ENCODE measurements around the gene KLHL7.

Gene KLHL7, protein sequence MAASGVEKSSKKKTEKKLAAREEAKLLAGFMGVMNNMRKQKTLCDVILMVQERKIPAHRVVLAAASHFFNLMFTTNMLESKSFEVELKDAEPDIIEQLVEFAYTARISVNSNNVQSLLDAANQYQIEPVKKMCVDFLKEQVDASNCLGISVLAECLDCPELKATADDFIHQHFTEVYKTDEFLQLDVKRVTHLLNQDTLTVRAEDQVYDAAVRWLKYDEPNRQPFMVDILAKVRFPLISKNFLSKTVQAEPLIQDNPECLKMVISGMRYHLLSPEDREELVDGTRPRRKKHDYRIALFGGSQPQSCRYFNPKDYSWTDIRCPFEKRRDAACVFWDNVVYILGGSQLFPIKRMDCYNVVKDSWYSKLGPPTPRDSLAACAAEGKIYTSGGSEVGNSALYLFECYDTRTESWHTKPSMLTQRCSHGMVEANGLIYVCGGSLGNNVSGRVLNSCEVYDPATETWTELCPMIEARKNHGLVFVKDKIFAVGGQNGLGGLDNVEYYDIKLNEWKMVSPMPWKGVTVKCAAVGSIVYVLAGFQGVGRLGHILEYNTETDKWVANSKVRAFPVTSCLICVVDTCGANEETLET

DNA sequence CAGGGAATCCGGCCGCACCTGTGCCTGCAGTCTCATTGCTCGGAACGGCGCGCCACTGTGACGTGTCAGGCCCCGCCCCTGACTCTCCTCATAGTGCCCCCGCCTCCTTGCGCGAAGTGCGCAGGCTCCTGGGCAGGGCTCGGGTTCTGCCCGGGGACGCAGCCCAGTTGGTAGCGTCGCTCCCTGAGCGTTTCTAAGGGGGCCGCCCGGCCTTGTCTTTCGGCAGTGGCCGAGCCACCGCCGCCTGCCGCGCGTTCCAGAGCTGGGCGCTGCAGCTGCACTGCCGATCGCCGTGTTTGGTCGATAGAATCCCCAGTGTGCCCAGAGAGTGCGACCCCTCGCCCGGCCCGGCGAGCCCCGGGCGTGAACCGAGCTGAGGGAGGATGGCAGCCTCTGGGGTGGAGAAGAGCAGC is at the start of gene KLHL7:
TSS of gene KLHL7 (plus strand) at position 142 of the 413 bp plus-strand sequence. CDS start at position 384, 242 bp downstream.
- DNase-seq: peak; percentile 93 to 97

DNA sequence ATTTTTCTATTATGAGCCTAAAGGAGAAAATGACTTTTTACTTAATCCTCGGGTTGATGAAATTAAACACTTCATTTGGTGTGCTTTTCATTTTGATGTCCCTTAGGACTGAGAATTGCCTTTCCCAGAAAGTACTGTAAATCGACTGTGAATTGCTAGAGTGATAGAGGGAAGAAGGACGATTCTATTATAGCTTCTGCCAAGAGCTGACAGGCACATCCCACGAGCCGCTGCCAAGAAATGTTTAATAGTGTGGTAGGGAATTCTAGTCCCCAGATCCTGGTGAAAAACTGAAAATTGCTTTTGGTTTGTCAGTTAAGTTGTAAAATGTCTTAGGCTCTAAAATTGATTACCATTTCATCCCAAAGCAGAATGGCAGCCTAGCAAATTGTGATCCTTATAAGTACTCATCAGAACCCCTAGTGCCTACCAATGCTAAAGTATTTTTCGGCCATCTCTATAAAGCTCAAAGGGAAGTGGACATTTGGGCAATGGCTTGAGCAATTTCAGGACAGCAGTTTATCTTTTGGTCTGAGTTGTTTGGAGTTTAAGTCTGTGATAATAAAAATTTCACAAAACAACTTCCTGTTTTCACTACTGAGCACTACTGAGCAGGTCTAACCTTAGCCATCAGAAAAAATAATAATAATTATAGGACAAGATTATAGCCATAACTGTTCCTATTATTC is 47.0 kb upstream of the KLHL7 start:
- no peak for DNase-seq

DNA sequence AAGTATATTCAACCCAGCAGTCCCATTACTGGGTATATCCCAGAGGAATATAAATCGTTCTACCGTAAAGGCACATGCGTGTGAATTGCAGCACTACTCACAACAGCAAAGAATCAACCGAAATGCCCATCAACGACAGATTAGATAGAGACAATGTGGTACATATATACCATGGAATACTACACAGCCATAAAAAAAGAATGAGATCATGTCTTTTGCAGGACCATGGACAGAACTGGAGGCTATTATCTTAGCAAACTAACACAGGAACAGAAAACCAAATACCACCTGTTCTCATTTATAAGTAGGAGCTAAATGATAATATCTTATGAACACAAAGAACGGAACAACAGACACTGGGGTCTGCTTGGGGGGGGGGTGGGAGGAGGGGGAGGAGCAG is 44.3 kb upstream of the KLHL7 start:
- no peak for DNase-seq

DNA sequence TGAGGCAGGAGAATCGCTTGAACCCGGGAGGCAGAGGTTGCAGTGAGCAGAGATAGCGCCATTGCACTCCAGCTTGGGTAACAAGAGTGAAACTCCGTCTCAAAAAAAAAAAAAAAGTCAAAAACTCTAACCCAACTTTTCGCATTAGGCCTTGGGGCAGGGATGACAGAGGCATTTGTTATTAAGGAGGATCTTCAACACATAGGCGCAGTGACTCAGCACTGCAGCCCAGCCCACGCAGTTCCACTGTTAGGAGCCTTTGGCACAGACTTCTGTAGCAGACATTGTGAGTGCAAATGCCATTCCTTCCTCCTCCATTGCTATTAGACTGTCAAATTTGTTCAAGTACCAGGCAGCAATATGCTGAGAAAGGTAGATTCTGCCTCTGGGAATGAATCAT is 43.1 kb upstream of the KLHL7 start:
- DNase-seq: no peak

DNA sequence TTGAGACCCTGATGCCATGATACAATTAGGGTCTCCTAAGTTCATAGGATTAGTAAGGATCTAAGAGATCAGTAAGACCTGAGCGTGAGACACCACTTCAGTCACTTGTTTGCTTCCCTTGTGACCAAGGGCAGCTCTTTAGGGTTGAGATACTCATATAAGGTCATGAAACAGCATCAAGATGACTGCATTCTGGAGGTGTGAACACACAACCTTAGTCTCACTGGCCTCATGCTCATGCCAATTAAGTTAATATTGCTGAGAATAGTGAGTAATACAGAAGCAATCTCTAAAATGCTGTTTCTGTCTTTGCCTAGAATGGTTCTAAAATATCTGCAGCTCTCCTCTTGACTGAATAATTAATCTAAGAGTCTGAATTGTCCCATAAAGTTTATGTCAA is 39.6 kb upstream of the KLHL7 start:
- DNase-seq: no peak

DNA sequence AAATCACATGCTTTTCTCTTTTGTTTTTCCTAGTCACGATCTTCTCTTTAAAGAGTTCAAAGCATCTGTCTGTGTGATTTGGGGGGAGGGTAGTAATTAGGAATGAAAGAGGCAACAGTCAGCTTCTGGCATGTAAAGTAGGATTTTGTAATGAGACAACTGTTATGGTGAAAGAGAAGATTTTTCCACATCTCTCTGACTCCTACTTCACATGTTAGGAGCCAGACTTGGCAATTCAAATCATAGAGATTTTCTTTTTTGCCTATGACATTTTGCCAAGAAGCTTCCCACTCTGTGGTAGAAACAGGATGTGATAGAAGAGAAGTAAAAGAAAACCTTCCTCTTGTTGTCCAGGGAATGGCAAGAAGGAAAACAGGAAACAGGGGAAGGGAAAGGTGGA is 38.3 kb upstream of the KLHL7 start:
- no peak for DNase-seq

DNA sequence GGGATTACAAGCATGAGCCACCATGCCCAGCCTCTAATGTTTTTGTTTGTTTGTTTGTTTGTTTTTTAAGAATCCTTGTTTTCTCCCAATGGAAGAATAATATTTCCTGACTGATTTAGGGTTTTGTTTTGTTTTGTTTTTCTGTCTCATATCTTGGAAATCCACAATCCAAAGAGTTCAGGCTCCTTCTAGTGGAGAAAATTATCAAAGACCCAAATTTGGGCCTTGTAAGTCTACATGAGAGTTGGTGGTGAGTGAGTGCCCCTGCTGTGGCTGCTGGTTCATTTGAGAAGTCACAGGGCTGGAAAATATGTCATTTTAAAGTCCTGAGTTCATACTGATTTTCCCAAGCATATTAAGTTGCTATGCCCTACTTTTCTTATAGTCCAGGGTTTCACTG is 33.5 kb upstream of the KLHL7 start:
- no peak for DNase-seq

DNA sequence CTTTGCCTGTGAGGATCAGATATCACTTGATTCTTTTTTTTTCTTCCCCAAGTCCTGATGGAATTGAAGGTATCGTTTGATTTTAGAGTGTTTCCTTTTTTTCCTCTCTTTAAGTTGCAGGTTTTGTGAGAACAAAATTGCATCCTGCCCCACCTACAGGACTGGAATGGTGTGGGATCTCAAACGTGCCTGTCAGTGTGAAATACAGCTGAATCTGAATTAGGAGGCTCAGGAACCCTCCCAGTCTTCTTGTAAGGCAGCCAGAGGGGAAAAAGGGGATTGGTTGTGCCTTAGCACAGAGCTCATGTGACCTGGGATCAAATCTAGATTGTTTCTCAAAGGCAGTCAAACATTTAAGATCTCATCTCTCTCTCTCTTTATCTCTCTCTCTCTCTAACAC is 32.7 kb upstream of the KLHL7 start:
- no peak for DNase-seq

DNA sequence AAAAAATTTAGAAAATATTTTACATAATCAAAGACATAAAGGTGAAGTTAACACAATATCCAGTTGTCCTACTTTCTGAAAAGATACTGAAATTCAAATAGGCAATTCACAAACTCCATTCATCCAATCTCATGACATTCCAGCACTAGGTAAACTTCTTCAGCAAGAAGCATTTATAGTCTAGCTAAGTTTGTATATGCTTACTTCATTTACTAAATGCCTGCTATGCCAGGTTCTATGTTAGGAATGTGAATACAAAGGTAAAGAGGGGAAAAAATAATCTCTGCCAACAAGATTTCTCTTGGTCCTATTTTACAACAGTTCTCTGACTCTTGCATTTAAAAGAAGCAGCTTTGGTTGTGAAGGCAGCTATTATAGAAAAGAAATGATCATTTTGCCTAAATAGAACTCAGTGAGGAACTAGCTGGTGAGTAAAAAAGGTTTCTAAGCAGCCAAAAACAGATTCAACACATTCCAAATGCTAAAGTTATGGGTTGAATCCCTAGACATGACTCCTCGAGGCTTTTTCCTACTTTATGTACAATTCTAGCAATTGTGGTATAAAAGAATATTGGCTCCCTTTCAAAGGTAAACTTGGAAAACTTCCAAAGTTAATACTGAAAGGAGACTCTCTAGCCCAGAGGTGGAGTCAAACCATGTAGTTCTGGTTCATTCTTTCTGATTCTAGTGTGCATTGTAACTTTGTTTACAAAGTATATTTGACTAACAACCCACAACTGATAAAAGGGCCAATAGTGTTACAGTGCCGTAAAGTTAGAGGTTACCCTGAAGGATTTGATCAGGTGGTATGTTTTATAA is 30.9 kb upstream of the KLHL7 start:
- DNase-seq: no peak

DNA sequence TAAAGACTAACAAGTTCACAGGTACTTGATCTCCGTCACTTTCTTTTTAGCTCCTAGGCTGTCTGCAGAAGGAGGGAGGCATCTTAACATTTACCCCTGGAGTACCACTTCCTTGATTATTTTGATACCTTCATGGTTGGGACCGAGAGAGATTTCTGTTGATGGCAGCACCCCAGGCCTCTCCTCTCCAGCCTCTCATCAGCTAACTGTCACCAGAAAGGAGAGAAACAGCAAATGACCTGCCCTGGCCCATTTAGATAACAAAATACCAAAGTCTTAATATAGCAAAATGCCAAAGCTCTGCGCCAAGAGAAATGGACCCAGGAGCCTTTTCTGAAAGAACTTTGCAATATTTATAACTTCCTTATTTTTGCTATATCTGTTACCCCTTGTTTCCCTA is 30.0 kb upstream of the KLHL7 start:
- DNase-seq: no peak

DNA sequence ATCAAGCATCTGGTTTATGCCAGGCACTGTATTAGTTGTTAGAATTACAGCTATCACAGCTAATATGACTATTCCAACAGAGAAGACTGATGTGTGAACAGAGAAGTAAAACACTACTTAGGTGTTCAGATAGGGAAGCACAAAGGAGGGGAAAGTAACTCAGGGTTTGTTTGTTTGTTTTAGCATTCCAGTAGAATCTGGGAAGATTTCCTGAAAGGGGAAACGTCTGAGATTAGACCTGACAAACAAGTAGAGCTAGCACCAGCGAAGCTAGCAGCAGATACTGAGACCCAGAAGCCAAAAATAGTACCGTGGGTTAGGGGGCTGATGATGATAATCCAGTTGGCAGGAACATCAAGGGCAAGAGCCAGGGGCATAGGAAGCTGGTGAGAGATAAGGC is 28.8 kb upstream of the KLHL7 start:
- DNase-seq: no peak

DNA sequence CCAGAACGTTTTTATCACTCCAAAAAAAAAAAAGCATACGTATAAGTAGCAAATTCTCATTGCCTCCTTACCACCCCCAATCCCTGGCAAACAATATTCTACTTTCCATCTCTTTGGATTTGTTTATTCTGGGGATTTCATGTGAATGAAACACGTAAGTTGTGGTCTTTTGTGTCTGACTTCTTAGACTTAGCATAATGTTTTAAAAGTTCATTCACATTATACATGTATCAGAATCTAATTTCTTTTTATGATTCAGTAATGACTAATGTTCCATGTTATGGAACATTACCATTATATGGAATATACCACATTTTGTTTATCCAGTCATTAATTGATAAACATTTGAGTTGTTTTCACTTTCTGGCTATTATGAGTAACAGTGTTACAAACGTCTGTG is 12.5 kb upstream of the KLHL7 start:
- no peak for DNase-seq

DNA sequence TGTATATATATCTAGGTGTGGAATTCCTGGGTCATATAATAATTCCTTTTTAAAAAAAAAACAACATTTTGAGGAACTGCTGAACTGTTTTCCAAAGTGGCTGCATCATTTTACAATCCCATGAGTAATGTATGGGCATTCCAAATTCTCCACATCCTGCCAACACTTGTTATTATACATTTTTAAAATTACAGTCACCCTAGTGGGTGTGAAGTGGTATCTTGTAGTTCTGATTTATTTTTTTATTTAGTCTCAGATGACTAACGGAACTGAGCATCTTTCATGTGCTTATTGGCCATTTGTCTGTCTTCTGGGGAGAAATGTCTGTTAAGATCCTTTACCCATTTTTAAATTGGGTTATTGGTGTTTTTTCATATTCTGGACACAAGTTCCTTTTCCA is 12.0 kb upstream of the KLHL7 start:
- DNase-seq: no peak

DNA sequence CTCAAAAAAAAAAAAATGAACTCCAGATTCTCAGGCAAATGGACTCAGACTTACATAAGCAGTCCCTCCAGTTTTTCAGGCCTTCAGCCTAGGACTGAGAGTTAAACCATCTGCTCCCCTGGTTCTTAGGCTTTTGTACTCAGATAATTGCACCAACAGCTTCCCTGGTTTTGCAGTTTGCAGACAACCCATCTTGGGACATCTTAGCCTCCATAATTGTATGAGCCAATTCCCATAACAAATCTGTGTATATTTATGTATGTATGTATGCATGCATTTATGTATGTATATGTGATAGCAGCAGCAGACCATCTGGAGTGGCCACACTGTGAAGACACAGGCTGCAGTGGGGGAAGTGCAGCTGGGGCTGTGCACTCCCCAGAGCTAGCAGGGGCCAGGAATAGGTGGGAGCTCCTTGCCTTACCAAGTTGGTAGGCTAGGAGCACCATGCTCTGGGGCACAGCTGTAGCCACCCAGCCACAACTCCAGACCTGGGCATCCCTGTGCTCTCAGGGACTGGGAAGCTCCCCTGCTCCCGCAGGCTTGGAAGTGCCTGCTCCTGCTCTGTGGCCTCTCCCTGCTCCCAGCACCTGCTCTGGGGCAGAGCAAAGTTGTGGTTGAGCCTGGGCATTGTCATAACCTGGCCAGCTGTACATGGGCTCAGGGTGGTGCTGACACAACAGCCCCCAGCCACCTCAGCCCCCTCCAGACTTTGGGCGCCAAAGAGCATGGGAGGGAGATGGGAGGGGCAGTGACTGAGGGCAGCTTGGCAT is 8.9 kb upstream of the KLHL7 start:
- DNase-seq: no peak

DNA sequence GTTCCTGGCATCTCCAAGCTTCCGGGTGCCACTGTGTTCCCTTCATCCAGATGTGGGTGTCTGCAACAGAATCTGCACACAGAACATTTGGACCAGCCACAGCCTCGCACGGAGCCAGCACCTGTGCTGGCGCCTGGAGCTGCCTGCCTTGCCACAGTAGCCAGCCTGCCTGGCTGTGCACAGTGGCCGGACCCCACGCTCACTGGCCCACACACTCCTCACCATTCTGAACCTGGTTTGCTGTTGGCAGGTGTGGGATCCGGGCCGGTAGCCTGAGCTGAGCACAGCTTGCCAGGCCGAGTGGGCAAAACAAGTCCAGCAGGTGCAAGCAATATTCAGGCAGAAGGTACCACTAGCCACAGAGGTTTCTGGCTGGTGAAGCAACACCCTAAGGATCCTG is 7.6 kb upstream of the KLHL7 start:
- no peak for DNase-seq

DNA sequence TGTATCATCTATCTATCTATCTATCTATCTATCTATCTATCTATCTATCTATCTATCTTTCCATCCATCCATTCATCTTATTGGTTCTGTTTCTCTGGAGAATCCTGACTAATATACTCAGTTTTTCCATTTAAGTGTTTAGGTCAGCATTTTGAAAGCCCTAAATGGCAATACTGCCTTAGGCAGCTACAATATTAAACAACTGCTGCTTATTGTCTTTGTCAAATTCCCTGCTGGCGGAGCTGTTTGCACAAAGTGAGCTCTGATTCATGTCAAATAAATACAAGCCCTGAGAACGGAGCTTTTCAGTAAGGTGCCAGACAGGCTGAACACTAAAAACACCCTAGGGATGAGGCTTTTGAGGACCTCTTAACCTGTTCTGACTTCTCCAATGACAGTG is 7.1 kb upstream of the KLHL7 start:
- DNase-seq: no peak

DNA sequence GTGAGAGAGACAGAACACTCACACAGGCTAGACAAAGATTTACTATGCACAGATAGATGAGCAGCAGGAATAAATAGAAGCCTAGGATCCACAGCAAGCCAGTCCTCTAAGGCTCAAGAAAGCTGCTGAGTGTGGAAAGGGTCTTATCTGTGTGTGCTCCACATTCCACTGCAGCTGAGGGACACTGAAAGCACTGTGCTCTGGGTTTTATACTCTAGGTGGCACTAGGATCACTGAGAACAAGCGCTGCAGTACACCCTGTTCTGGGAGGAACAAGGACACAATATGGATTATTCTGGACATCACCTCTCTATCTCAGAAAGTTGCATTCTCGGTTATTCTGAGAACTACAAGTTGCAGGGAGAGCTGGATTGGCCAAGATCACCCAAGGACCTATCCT is 4.9 kb upstream of the KLHL7 start:
- DNase-seq: no peak

DNA sequence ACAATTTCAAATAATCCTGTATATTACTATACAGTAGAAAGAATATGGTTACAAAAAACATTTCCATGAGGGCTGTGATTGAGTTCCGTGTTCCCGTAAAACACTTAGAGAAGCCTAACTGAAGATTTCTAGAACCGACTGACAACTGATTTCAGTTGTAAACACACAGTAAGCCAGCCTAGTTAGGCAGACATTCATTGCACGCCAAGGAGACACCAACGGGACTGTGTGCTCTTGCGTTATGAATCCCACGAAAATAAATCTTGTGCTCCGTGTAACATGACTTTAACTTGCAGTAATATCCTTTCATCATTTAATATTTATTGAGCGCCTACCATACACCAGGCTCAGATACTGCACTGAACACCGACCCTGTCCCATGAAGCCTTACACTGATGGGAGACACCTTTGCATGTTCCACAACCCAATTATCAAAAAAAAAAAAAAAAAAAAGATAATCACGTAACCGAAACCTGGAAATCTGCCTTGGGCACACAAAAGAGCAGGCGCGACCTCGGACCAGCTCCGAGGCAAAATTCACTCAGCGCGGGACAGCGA is 420 bp upstream of the KLHL7 start:
- no peak for DNase-seq

DNA sequence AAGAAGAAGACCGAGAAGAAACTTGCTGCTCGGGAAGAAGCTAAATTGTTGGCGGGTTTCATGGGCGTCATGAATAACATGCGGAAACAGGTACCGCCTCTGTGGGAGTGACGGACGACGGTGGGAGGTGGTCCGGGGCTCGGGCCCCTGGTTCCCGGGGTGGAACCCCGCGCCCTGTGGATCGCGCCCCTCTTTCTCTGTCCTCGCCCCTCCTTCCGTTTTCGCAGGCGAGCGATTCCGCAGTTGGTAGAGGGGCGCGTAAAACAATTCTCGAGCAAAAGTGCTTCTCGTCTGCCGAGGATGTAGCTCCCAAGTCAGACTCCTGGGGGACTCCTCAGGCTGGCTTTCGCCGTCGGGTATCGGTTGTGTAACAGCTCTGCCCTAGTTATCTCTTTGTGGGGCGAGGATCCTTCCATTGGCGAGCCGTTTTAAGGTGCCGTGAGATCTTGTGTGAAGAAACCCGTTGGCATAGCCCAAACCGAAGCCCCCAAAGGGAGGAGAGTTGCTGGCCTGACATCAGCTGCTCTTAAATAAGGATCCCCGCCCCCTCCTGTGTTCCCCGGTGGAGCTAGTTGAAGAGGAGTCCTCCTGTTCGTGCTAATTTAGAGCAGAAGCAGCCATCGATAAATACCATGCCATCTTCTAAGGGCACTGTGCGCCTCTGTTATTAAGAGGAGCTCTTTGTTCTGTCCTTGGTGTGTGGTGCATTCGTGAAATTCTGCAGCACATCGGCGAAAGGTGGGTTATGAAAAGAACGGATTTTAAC is 655 bp downstream of the KLHL7 start:
- peak; percentile 26 for DNase-seq

DNA sequence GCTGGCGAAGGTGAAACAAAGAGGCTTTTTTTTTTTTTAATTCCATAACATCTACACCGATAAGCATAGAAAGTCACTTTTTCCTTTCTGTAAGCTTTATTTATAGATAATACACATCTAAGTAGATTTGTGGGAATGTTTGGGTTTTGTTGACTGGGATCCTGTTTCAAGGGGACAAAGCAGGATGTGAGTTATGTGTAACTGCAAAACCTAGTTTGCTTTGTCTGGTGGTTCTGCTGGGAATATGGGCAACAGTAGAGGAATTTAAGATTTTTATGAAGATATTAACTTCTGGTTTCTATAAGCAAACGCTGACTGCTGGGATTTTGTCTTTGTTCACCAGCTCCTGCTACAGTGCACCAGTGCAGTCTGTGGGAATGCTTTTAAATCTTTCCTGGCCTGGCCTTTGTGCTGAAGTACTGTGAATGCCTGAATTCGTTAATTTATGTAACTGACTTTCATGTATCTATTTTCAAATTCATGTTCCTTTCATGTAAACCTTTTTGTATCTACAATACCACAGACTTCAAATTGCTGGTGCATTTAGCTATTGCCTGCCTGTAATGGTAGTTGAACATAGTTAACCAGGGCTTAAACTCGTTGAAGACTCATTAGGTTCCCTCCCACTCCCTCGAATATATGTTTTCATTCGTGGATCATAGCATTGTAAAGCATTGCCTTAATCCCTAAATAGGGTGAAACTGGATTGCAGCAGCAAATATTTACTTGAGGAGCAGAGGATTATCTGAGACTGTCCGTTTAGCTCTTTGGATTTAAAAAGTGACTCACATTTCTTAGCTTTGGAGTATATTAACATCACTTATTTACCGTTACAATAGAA is 1.5 kb downstream of the KLHL7 start:
- no peak for DNase-seq

Data from stimulated activated CD4-positive, alpha-beta T cell treated with anti-CD3 and anti-CD28 coated beads, Interleukin-4, amount 100 ng/mL, for 4 hours (primary cell).